ACC112 (cell line): ENCODE results near the gene SERTAD3.
"Not testable (repeated sequence)": the region's sequence is repeated elsewhere in the genome, so short reads cannot be mapped to it uniquely, and the experiment has no call there.

Experiments used
- H2AFZ ChIP-seq: fragments of 200-600 bp; sonication (generic); one replicate; pipeline ENCODE4 v1.6.0; 2017; ENCODE audit warnings: antibody characterized with exemption, low read length; ENCODE audit not compliant: unreplicated experiment
- H3K27ac ChIP-seq: fragments of 200-600 bp; sonication (generic); 2 replicates; pipeline ENCODE4 v1.5.1; 2014; ENCODE audit warnings: low read depth, mild to moderate bottlenecking, antibody characterized with exemption, low read length, moderate library complexity
- H3K27me3 ChIP-seq: fragments of 200-600 bp; sonication (generic); 2 replicates; pipeline ENCODE4 v1.6.1; 2014; ENCODE audit warnings: mild to moderate bottlenecking, antibody characterized with exemption, low read length, moderate library complexity, mixed read lengths; ENCODE audit not compliant: insufficient read depth
- H3K36me3 ChIP-seq: fragments of 200-600 bp; sonication (generic); 2 replicates; pipeline ENCODE4 v1.6.1; 2016; ENCODE audit warnings: mild to moderate bottlenecking, antibody characterized with exemption, low read length, moderate library complexity, mixed read lengths; ENCODE audit not compliant: insufficient read depth
- H3K4me1 ChIP-seq: fragments of 200-600 bp; sonication (generic); one replicate; pipeline ENCODE4 v1.6.1; 2016; ENCODE audit warnings: low read length, mixed read lengths; ENCODE audit not compliant: insufficient read depth, unreplicated experiment, control insufficient read depth
- H3K4me3 ChIP-seq: fragments of 200-600 bp; sonication (generic); 2 replicates; pipeline ENCODE4 v1.5.1; 2014; ENCODE audit warnings: mild to moderate bottlenecking, low read depth, low read length
- H3K79me2 ChIP-seq: fragments of 200-600 bp; sonication (generic); one replicate; pipeline ENCODE4 v1.6.0; 2016; ENCODE audit warnings: low read length; ENCODE audit not compliant: control insufficient read depth, unreplicated experiment, insufficient read depth

SERTAD3 gene

GRCh38 chr19:40443131-40443999, 770 bp downstream of the SERTAD3 start:
- H2AFZ ChIP-seq = peak overlapping the region; percentile 7
- H3K27ac ChIP-seq = peak overlapping the region; percentile 80
- H3K36me3 ChIP-seq = 0 out of 2 replicates have a peak, but pooled peaks cover 8% of the 10 kb centered on the region
- peaks cover 16% of the 10 kb centered on the region for H3K4me1 ChIP-seq
- no peaks in the 10 kb centered on the region for H3K27me3 ChIP-seq
- H3K79me2 ChIP-seq = peaks cover 32% of the 10 kb centered on the region
- peak overlapping the region; percentile 90 for H3K4me3 ChIP-seq

- Histone ChIP-seq H2AFZ (peak overlapping the region; percentile 64), H3K27me3 (no peaks in the 10 kb centered on the region)
Observed at GRCh38 chr19:40442328-40443130, 1.6 kb downstream of the SERTAD3 start.

GRCh38 chr19:40441719-40442253, 2.3 kb downstream of the SERTAD3 start:
- H2AFZ ChIP-seq = no peak overlapping the region
- H3K27me3 ChIP-seq = no peaks in the 10 kb centered on the region
- peaks cover 32% of the 10 kb centered on the region for H3K79me2 ChIP-seq
- 0 out of 2 replicates have a peak, but pooled peaks cover 8% of the 10 kb centered on the region for H3K36me3 ChIP-seq
- H3K4me3 ChIP-seq = peak overlapping the region; percentile 90
- H3K27ac ChIP-seq = peak overlapping the region; percentile 75; the same call in 1 of the 2 replicates
- peaks cover 16% of the 10 kb centered on the region for H3K4me1 ChIP-seq

More at GRCh38 chr19:40442328-40443130, 1.6 kb downstream of the SERTAD3 start:
- H3K36me3 ChIP-seq = 0 out of 2 replicates have a peak, but pooled peaks cover 8% of the 10 kb centered on the region
- peaks cover 16% of the 10 kb centered on the region for H3K4me1 ChIP-seq
- peaks cover 32% of the 10 kb centered on the region for H3K79me2 ChIP-seq
- H3K4me3 ChIP-seq = peak overlapping the region; percentile 90
- peak overlapping the region; percentile 75 for H3K27ac ChIP-seq

- 0 out of 2 replicates have a peak, but pooled peaks cover 8% of the 10 kb centered on the region for H3K36me3 ChIP-seq
- no peaks in the 10 kb centered on the region for H3K27me3 ChIP-seq
- H3K4me1 ChIP-seq = peaks cover 7% of the 10 kb centered on the region
- no peak overlapping the region for H3K27ac ChIP-seq
- H2AFZ ChIP-seq = no peak overlapping the region
- peaks cover 23% of the 10 kb centered on the region for H3K79me2 ChIP-seq
- H3K4me3 ChIP-seq = no peak overlapping the region
Observed at GRCh38 chr19:40438284-40438683, 5.9 kb downstream of the SERTAD3 start.

GRCh38 chr19:40433391-40434216, 10.5 kb downstream of the SERTAD3 start:
- Histone ChIP-seq H3K36me3 (no peaks in the 10 kb centered on the region), H2AFZ (peak overlapping the region; percentile 90), H3K79me2 (no peaks in the 10 kb centered on the region), H3K4me1 (peaks cover 5% of the 10 kb centered on the region), H3K27ac (peak overlapping the region; percentile 97), H3K27me3 (no peaks in the 10 kb centered on the region), H3K4me3 (peak overlapping the region; percentile 75)

- not testable (repeated sequence) for H3K79me2 ChIP-seq, H3K36me3 ChIP-seq, H3K4me1 ChIP-seq, H3K27me3 ChIP-seq, H2AFZ ChIP-seq
- peak overlapping the region; percentile 75 for H3K4me3 ChIP-seq
- H3K27ac ChIP-seq = peak overlapping the region; percentile 97
Observed at GRCh38 chr19:40432760-40433159, 11.4 kb downstream of the SERTAD3 start.

- H3K27ac ChIP-seq = no peak overlapping the region
- no peaks in the 10 kb centered on the region for H3K79me2 ChIP-seq
- H3K4me1 ChIP-seq = peaks cover 5% of the 10 kb centered on the region
- no peaks in the 10 kb centered on the region for H3K36me3 ChIP-seq
- no peaks in the 10 kb centered on the region for H3K27me3 ChIP-seq
- H2AFZ ChIP-seq = no peak overlapping the region
- H3K4me3 ChIP-seq = no peak overlapping the region
Observed at GRCh38 chr19:40431698-40432097, 12.4 kb downstream of the SERTAD3 start.

GRCh38 chr19:40430242-40430641, 13.9 kb downstream of the SERTAD3 start:
- H3K79me2 ChIP-seq, H3K4me1 ChIP-seq: not testable (repeated sequence)

GRCh38 chr19:40428197-40428596, 15.9 kb downstream of the SERTAD3 start:
- H2AFZ ChIP-seq, H3K4me1 ChIP-seq, H3K4me3 ChIP-seq, H3K27me3 ChIP-seq, H3K27ac ChIP-seq, H3K36me3 ChIP-seq: not testable (repeated sequence)
- peaks cover 19% of the 10 kb centered on the region for H3K79me2 ChIP-seq

More at GRCh38 chr19:40430242-40430641, 13.9 kb downstream of the SERTAD3 start:
- not testable (repeated sequence) for H2AFZ ChIP-seq, H3K4me3 ChIP-seq, H3K27ac ChIP-seq, H3K27me3 ChIP-seq, H3K36me3 ChIP-seq
